RWPE2 (cell line): ENCODE results near the gene TTR.

Source experiments
- ATAC-seq: fragments of 200-7000 bp; cut with Tn5 transposase; 3 replicates; pipeline ENCODE4 v1.9.1; 2021; ENCODE audit warnings: low read depth
- DNase-seq: peaks from one replicate; pipeline ENCODE4 v3.0.0-alpha.2; 2020; ENCODE audit warnings: low spot score
- H3K27ac ChIP-seq: fragments of 450-650 bp; 2 replicates; pipeline ENCODE4 v1.5.1; 2017; ENCODE audit warnings: mild to moderate bottlenecking; ENCODE audit not compliant: poor library complexity, severe bottlenecking
- H3K27me3 ChIP-seq: fragments of 250-450 bp; sonication (Bioruptor Pico); 2 replicates; pipeline ENCODE4 v1.5.1; 2021; ENCODE audit warnings: mild to moderate bottlenecking, moderate library complexity; ENCODE audit not compliant: insufficient read depth, poor library complexity, severe bottlenecking
- H3K36me3 ChIP-seq: fragments of 250-450 bp; sonication (Bioruptor Pico); 2 replicates; pipeline ENCODE4 v1.5.1; 2020; ENCODE audit warnings: low read depth, mild to moderate bottlenecking, moderate library complexity
- H3K4me1 ChIP-seq: fragments of 250-450 bp; sonication (Bioruptor Pico); 2 replicates; pipeline ENCODE4 v1.5.1; 2021; ENCODE audit warnings: mild to moderate bottlenecking, moderate library complexity; ENCODE audit not compliant: insufficient read depth, poor library complexity, severe bottlenecking
- H3K4me3 ChIP-seq: fragments of 250-450 bp; sonication (Bioruptor Pico); 2 replicates; pipeline ENCODE4 v1.5.1; 2021; ENCODE audit warnings: mild to moderate bottlenecking, moderate library complexity; ENCODE audit not compliant: severe bottlenecking
- H3K9me3 ChIP-seq: fragments of 250-450 bp; sonication (Bioruptor Pico); 2 replicates; pipeline ENCODE4 v1.5.1; 2021; ENCODE audit warnings: mild to moderate bottlenecking, moderate library complexity; ENCODE audit not compliant: severe bottlenecking
- CTCF ChIP-seq: fragments of 450-650 bp; IDR thresholded peaks from one replicate; pipeline ENCODE4 v1.5.1; 2017; ENCODE audit warnings: mild to moderate bottlenecking, moderate library complexity; ENCODE audit not compliant: poor library complexity, severe bottlenecking

The TTR gene

GRCh38 chr18:31617031-31617717, 25.5 kb downstream of the TTR start:
- ATAC-seq = no peak
- no peak for DNase-seq

GRCh38 chr18:31618801-31619200, 27.1 kb downstream of the TTR start:
- no peak for TF ChIP-seq CTCF
- no peaks in the 10 kb centered on the region for H3K27me3 ChIP-seq
- peak overlapping the region; percentile 30 for H3K27ac ChIP-seq
- DNase-seq (no peak), ATAC-seq (no peak)
- no peaks in the 10 kb centered on the region for H3K9me3 ChIP-seq
- H3K36me3 ChIP-seq = 0 out of 2 replicates have a peak, but pooled peaks cover 2% of the 10 kb centered on the region
- H3K4me1 ChIP-seq = peaks cover 10% of the 10 kb centered on the region
- no peak overlapping the region for H3K4me3 ChIP-seq

More at GRCh38 chr18:31617031-31617717, 25.5 kb downstream of the TTR start:
- H3K4me3 ChIP-seq = no peak overlapping the region
- H3K4me1 ChIP-seq = peaks cover 10% of the 10 kb centered on the region
- H3K27me3 ChIP-seq = no peaks in the 10 kb centered on the region
- H3K36me3 ChIP-seq = no peaks in the 10 kb centered on the region
- no peaks in the 10 kb centered on the region for H3K9me3 ChIP-seq
- no peak overlapping the region for H3K27ac ChIP-seq
- TF ChIP-seq CTCF = no peak

GRCh38 chr18:31619291-31619690, 27.6 kb downstream of the TTR start:
- no peak for TF ChIP-seq CTCF
- ATAC-seq (peak; percentile 91), DNase-seq (no peak)
- Histone ChIP-seq H3K4me1 (peaks cover 10% of the 10 kb centered on the region), H3K27ac (peak overlapping the region; percentile 30), H3K36me3 (0 out of 2 replicates have a peak, but pooled peaks cover 2% of the 10 kb centered on the region), H3K4me3 (no peak overlapping the region), H3K9me3 (no peaks in the 10 kb centered on the region), H3K27me3 (no peaks in the 10 kb centered on the region)

GRCh38 chr18:31624892-31625640, 33.4 kb downstream of the TTR start:
- no peaks in the 10 kb centered on the region for H3K27me3 ChIP-seq
- TF ChIP-seq CTCF = no peak
- H3K36me3 ChIP-seq = 0 out of 2 replicates have a peak, but pooled peaks cover 2% of the 10 kb centered on the region
- H3K9me3 ChIP-seq = no peaks in the 10 kb centered on the region
- H3K4me3 ChIP-seq = no peak overlapping the region
- H3K27ac ChIP-seq = no peak overlapping the region
- H3K4me1 ChIP-seq = no peaks in the 10 kb centered on the region
- ATAC-seq = no peak
- no peak for DNase-seq
